GM18505 (cell line): ENCODE results near the gene ZC3H18.

ENCODE experiments used
- ATAC-seq: cut with Tn5 transposase; IDR thresholded peaks from one replicate; pipeline ENCODE4 v1.9.1; 2021; ENCODE audit not compliant: unreplicated experiment
- POLR2A ChIP-seq: IDR thresholded peaks from 4 replicates; pipeline ENCODE4 v1.6.1; 2011; ENCODE audit warnings: borderline replicate concordance; ENCODE audit not compliant: insufficient read depth, insufficient read length; ENCODE audit errors: extremely low read depth

ZC3H18 gene

DNA sequence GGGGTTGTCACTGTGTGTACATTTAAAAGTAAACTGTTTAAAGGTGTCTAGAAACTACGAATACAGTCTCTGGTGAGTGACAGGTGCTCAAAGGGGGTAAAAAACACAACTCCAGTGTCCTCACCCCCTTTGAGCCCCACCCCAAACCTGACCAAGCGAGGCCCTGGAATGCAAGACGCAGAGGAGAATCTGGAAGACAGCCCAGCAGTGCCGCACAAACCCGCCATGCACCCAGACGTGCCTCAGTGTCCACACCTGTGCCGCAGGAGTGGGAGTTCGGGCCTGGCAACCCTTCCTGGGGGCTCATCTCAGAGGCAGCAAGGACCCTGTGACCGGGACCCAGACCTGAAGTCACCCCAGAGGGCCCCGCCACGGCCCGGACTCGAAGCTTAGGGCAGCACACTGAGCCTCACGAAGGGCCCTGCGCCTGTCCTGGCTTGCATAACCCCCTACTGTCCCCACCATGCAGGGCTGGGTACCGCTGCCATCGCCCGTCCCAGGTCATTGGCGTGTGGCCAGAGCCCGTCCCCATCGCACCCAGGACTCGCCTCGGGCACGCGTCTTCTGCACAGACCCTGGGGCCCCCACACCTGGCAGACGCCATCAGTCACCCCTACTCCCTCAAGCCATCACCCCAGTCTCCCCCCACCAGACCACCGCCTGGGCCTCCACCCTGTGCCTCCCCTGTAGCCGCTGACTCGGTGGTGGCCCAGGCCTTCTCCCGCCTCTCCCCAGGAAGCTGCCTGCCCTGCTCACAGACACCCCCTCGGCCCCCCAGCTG is 33.0 kb upstream of the ZC3H18 start:
- no peak for TF ChIP-seq POLR2A
- ATAC-seq, result no peak

- no peak for ATAC-seq
- TF ChIP-seq POLR2A, result no peak
These were observed 32.3 kb upstream of the ZC3H18 start for GRCh38 chr16:88537859-88538258.

GRCh38 chr16:88538366-88539060 is 31.7 kb upstream of the ZC3H18 start:
- TF ChIP-seq POLR2A, result no peak
- no peak for ATAC-seq

DNA sequence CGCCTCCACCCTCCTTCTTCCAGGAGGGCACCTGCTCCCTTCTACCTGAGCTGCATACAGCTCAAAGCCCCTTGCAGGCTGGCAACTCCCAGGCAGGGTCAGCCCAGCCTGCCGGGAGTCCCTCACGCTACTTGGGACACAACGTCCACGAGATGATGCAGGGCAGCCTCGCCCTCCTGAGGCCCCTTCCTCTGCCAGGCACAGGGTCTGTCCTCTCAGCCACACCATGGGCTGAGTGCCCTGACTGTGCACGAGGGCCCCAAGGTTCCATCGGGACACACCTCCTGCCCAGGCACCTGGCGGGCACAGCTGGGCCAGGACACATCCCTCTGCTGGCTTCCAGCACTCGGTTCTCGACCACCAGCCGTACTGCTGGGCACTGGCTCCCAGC is 30.9 kb upstream of the ZC3H18 start:
- TF ChIP-seq POLR2A, result no peak
- ATAC-seq, result no peak

- no peak for TF ChIP-seq POLR2A
- no peak for ATAC-seq
These were observed 30.4 kb upstream of the ZC3H18 start for GRCh38 chr16:88539652-88540345.

- TF ChIP-seq POLR2A, result no peak
- no peak for ATAC-seq
These were observed 29.7 kb upstream of the ZC3H18 start for GRCh38 chr16:88540346-88540977.

DNA sequence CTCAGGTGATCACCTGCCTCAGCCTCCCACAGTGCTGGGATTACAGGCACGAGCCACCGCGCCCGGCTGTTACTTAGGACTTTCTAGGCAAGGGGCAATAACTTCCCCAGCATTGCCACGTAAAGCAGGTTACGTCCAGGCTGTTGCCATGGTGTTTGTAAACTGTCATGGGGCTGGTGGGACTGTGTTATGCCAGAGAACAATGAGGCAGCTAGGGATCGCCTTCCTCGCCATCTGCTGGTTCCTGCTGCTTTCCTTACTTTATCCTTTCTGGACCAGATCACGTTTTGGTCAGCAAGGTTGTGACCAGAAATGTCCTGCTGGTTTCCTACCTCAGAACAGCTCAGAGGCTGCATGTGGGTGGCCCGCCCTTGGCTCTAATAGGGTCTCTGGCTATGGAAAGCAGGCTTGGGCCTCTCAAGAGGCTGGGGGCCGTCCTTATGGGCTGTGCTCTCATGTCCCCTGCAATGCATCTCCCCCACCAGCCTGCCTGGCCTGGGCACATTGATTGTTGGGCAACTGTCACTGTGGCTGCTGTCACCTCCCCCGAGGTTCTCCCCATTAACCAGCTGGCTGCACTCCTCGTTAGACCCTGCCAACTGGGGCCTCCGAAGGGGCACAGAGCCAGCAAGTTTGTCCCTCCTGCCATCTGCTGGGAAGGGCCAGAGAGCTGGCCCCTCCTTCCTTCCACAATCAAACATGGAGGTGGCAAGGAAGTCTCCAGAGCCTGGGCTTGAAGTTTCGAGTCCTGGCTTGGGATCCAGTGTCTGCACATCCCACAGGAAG is 28.2 kb upstream of the ZC3H18 start:
- no peak for TF ChIP-seq POLR2A
- no peak for ATAC-seq

GRCh38 chr16:88543230-88543813 is 26.9 kb upstream of the ZC3H18 start:
- ATAC-seq, result no peak
- TF ChIP-seq POLR2A, result no peak

DNA sequence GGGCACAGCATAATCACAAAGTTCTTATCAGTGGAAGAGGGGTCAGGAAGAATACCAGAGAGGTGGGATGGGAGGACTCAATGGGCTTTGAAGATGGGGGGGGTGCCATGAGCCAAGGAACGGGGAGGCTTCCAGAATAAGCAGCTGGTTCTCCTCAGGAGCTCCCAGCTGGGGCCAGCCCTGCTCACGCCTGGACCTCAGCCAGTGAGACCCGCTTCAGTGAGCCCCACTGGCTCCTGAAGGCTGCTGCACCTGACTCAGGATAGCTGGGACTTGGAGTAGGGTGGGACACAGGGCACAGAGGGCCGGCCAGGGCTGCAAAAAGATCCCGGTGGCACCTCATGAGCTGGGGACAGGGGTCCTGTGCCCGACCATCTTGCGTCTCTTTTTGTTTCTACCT is 24.4 kb upstream of the ZC3H18 start:
- no peak for ATAC-seq
- no peak for TF ChIP-seq POLR2A

DNA sequence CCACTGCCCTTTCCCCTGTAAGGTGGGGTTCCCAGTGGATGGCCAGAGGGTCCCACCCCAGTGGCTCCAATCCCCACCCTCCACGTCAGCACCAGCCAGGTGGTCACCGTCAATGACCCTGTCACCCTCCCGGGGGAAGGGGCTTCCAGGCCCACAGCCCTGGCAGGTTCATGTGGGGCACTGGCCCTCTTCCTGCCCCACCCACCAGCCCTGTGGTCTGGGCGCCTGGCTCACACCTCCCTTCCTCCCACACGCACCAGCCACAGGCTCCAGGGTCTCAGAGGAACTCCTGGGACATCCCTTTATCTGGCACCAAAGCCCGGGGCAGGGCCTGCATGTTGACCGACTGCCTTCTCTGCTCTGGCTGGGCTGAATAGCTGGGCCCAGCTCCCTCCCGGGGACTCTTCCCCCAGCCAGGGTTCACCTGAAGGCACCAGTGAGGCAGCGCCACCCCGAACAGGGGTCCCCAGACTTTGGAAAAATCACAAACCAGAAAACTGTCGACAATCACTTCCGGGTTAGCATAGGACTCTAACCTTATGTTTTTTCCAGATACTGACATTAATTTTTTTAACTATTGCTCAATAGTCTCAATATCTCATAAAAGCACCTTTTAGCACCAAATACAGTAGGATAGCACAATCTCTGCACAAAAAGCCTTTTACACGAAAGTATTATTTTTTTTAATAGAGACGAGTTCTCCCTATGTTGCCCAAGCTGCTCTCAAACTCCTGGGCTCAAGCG is 21.9 kb upstream of the ZC3H18 start:
- ATAC-seq, result no peak

GRCh38 chr16:88548985-88549384 is 21.2 kb upstream of the ZC3H18 start:
- TF ChIP-seq POLR2A, result no peak
- ATAC-seq, result no peak

More for the DNA sequence above, 21.9 kb upstream of the ZC3H18 start:
- no peak for TF ChIP-seq POLR2A
